OCI-LY1 (cell line): ENCODE data around the gene CDH1.

Experiments
- H2AFZ ChIP-seq: fragments of 200-600 bp; sonication (generic), shearing (Covaris generic); 2 replicates; pipeline ENCODE4 v1.6.0; 2014; ENCODE audit warnings: antibody characterized with exemption, mild to moderate bottlenecking, low read length
- H3F3A ChIP-seq: fragments of 200-600 bp; sonication (generic), shearing (Covaris generic); 2 replicates; pipeline ENCODE4 v1.6.0; 2014; ENCODE audit warnings: mild to moderate bottlenecking, antibody characterized with exemption, low read length, moderate library complexity; ENCODE audit not compliant: insufficient read depth
- H3K27ac ChIP-seq: fragments of 200-600 bp; sonication (generic); 2 replicates; pipeline ENCODE4 v1.5.1; 2014; ENCODE audit warnings: low read length, mixed run types, mild to moderate bottlenecking, low read depth; ENCODE audit not compliant: poor library complexity, severe bottlenecking
- H3K27me3 ChIP-seq: fragments of 200-600 bp; sonication (generic); 2 replicates; pipeline ENCODE4 v1.6.0; 2014; ENCODE audit warnings: antibody characterized with exemption, mild to moderate bottlenecking, low read length, moderate library complexity; ENCODE audit not compliant: insufficient read depth
- H3K36me3 ChIP-seq: fragments of 200-600 bp; sonication (generic); 2 replicates; pipeline ENCODE4 v1.6.1; 2014; ENCODE audit warnings: mild to moderate bottlenecking, antibody characterized with exemption, low read length, moderate library complexity, mixed read lengths; ENCODE audit not compliant: insufficient read depth
- H3K4me1 ChIP-seq: fragments of 200-600 bp; sonication (generic); 2 replicates; pipeline ENCODE4 v1.5.1; 2014; ENCODE audit warnings: mild to moderate bottlenecking, low read length, moderate library complexity; ENCODE audit not compliant: insufficient read depth, severe bottlenecking
- H3K4me2 ChIP-seq: fragments of 200-600 bp; sonication (generic), shearing (Covaris generic); 2 replicates; pipeline ENCODE4 v1.6.1; 2014; ENCODE audit warnings: low read length
- H3K4me3 ChIP-seq: fragments of 200-600 bp; sonication (generic); 2 replicates; pipeline ENCODE4 v1.5.1; 2014; ENCODE audit warnings: low read length, low read depth, mild to moderate bottlenecking, mixed read lengths; ENCODE audit not compliant: poor library complexity, severe bottlenecking
- H3K79me2 ChIP-seq: fragments of 200-600 bp; shearing (Covaris generic); 2 replicates; pipeline ENCODE4 v1.6.1; 2016; ENCODE audit warnings: mixed run types, low read length, mixed read lengths; ENCODE audit not compliant: insufficient read depth
- H3K9ac ChIP-seq: fragments of 200-600 bp; sonication (generic), shearing (Covaris generic); 2 replicates; pipeline ENCODE4 v1.6.1; 2014; ENCODE audit warnings: mild to moderate bottlenecking, low read length, mixed read lengths
- H3K9me2 ChIP-seq: fragments of 200-600 bp; sonication (generic), shearing (Covaris generic); 2 replicates; pipeline ENCODE4 v1.6.1; 2014; ENCODE audit warnings: low read depth, mild to moderate bottlenecking, low read length, mixed read lengths
- H3K9me3 ChIP-seq: fragments of 200-600 bp; shearing (Covaris generic); 2 replicates; pipeline ENCODE4 v1.6.1; 2014; ENCODE audit warnings: low read length, mixed read lengths
- H4K20me1 ChIP-seq: fragments of 200-600 bp; sonication (generic), shearing (Covaris generic); 2 replicates; pipeline ENCODE4 v1.6.0; 2016; ENCODE audit warnings: mild to moderate bottlenecking, low read length; ENCODE audit not compliant: insufficient read depth
- EZH2 ChIP-seq: fragments of 200-600 bp; sonication (generic), shearing (Covaris generic); IDR thresholded peaks from 2 replicates; pipeline ENCODE4 v1.8.0; 2017; ENCODE audit warnings: borderline replicate concordance, mixed run types, mild to moderate bottlenecking, antibody characterized with exemption, low read length, moderate library complexity, mixed read lengths
- TF ChIP-seq, protein P1 (sequence below): fragments of 200-600 bp; sonication (generic), shearing (Covaris generic); IDR thresholded peaks from 2 replicates; pipeline ENCODE4 v1.5.1; 2017; ENCODE audit warnings: mild to moderate bottlenecking, antibody characterized with exemption, low read length, moderate library complexity, mixed read lengths

The CDH1 gene

DNA sequence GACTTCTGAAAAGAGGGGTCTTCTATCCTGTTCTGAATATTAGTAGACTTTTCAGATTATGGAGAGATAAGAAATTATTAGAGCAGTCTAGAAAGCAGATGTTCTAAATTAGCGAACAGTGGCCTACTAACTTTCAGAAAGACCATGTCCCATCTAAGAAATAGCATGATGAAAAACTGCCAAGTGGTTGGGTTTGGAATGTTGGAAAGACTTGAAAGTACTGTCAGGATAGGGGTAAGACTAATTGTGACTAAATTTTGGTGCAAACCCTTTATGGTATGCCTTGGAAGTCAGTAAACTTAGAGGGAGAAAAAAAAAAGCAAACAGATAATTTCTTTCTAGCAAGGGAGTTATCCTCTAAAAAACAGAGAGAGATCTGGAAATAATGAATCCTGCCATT lies 147.3 kb downstream of the CDH1 start:
- no peak overlapping the region for H2AFZ ChIP-seq
- no peak overlapping the region for H3K4me3 ChIP-seq
- peaks cover 20% of the 10 kb centered on the region for H3K36me3 ChIP-seq
- no peak overlapping the region for H3K9ac ChIP-seq
- H3K4me2 ChIP-seq = no peak overlapping the region
- no peaks in the 10 kb centered on the region for H3F3A ChIP-seq
- no peak for TF ChIP-seq EZH2
- TF ChIP-seq, protein P1, sequence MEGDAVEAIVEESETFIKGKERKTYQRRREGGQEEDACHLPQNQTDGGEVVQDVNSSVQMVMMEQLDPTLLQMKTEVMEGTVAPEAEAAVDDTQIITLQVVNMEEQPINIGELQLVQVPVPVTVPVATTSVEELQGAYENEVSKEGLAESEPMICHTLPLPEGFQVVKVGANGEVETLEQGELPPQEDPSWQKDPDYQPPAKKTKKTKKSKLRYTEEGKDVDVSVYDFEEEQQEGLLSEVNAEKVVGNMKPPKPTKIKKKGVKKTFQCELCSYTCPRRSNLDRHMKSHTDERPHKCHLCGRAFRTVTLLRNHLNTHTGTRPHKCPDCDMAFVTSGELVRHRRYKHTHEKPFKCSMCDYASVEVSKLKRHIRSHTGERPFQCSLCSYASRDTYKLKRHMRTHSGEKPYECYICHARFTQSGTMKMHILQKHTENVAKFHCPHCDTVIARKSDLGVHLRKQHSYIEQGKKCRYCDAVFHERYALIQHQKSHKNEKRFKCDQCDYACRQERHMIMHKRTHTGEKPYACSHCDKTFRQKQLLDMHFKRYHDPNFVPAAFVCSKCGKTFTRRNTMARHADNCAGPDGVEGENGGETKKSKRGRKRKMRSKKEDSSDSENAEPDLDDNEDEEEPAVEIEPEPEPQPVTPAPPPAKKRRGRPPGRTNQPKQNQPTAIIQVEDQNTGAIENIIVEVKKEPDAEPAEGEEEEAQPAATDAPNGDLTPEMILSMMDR = no peak
- H3K9me2 ChIP-seq = no peaks in the 10 kb centered on the region
- H3K79me2 ChIP-seq = no peaks in the 10 kb centered on the region
- H3K9me3 ChIP-seq = no peaks in the 10 kb centered on the region
- no peaks in the 10 kb centered on the region for H3K4me1 ChIP-seq
- H3K27ac ChIP-seq = no peak overlapping the region
- H4K20me1 ChIP-seq = no peaks in the 10 kb centered on the region
- H3K27me3 ChIP-seq = no peaks in the 10 kb centered on the region
